ENCODE results near the gene KHK.

The KHK gene

DNA sequence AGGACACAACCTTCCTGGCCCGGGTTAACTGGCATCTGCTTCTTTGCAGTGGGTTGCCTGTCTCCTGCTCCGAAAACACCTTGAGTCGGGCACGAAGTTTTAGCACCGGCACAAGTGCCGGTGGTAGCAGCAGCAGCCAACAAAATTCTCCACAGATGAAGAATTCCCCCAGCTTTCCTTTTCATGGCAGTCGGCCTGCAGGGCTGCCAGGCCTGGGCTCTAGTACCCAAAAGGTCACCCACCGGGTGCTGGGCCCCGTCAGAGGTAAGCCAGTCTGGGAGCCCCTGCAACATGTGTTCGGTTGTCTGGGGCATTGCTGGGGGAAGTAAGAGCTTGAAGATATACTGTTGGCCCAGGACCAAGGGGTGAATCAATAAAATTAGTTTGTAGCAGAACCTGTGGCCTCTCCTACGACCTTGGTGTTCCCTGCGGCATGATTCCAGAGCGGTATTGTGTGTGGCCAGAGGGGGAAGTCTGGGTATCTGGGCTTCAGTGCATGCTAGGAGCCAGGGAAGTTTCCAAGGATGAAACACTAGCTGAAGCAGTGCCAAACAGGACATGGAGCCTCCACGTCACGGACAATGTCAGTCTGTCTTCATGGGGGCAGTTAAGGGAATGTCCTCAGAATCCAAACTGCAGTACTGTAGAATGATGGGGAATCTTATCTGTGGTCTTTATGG is 27.3 kb upstream of the KHK start:
- no peak overlapping the region for H3K4me3 ChIP-seq (ENCODE audit: low read depth, low read length)
- DNase-seq (ENCODE audit: low read depth): no peak
- TF ChIP-seq, protein P1, sequence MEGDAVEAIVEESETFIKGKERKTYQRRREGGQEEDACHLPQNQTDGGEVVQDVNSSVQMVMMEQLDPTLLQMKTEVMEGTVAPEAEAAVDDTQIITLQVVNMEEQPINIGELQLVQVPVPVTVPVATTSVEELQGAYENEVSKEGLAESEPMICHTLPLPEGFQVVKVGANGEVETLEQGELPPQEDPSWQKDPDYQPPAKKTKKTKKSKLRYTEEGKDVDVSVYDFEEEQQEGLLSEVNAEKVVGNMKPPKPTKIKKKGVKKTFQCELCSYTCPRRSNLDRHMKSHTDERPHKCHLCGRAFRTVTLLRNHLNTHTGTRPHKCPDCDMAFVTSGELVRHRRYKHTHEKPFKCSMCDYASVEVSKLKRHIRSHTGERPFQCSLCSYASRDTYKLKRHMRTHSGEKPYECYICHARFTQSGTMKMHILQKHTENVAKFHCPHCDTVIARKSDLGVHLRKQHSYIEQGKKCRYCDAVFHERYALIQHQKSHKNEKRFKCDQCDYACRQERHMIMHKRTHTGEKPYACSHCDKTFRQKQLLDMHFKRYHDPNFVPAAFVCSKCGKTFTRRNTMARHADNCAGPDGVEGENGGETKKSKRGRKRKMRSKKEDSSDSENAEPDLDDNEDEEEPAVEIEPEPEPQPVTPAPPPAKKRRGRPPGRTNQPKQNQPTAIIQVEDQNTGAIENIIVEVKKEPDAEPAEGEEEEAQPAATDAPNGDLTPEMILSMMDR (IDR thresholded peaks at IDR 0.05; ENCODE audit: control insufficient read depth, extremely low read depth, insufficient read depth): no peak

DNA sequence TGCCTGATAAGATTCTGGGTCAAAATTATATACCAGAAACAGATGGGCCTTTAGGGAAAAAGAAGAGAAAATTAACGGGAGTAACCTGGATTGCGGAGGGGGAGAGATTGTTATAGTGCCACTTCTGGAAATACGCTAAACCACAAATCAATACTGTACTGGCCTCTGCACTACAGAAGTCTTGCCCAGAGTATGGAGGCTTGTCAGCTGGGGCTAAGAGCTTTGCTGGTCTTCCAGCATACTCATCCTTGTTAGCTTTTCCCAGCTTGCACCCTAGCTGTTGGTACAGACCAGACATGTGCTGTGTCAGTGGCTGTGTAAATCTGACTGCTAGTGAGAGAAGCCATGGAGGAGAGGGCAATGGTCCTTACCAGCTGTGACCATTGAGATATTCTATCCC is 26.2 kb upstream of the KHK start:
- DNase-seq (ENCODE audit: low read depth): no peak
- no peak overlapping the region for H3K4me3 ChIP-seq (ENCODE audit: low read depth, low read length)
- TF ChIP-seq, protein P1 (IDR thresholded peaks at IDR 0.05; ENCODE audit: control insufficient read depth, extremely low read depth, insufficient read depth): no peak

DNA sequence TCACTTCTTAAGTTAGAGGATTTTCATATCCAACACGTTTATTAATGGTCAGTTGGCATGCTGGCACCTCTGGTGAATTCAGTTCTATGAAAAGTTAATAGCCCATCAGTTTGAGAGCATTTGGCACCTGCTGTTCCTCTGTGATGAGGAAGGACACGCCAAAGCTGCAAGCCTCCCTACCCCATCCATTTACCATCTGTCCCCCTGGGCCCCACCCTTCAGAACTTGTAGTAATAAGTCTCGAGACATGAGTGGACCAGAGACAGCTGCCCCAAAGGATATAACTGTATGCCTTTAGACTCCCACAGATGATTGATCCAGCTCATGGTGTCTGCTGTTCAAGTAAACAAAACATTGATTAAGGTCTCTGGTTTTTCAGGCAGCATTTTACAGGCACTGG is 21.4 kb upstream of the KHK start:
- TF ChIP-seq, protein P1 (IDR thresholded peaks at IDR 0.05; ENCODE audit: control insufficient read depth, extremely low read depth, insufficient read depth): no peak
- no peak overlapping the region for H3K4me3 ChIP-seq (ENCODE audit: low read depth, low read length)
- DNase-seq (ENCODE audit: low read depth): no peak

DNA sequence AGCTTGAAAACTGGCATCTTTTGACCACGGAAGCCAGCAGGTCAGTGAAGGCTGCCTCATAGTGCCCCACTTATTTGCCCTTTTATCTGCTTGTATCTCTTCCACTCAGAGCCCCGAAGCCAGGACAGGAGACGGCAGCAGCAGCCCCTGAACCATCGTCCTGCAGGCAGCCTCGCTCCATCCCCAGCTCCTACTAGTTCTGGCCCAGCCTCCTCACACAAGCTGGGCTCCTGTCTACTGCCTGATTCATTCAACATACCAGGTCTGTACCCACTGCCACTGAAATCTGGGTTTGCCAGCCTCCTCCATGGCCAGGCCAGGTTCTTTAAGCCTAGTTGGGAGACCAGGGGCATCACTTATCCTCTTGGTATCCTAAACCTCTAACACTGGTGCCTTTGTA is 19.2 kb upstream of the KHK start:
- TF ChIP-seq, protein P1 (IDR thresholded peaks at IDR 0.05; ENCODE audit: control insufficient read depth, extremely low read depth, insufficient read depth): no peak
- DNase-seq (ENCODE audit: low read depth): no peak
- H3K4me3 ChIP-seq (ENCODE audit: low read depth, low read length): no peak overlapping the region

DNA sequence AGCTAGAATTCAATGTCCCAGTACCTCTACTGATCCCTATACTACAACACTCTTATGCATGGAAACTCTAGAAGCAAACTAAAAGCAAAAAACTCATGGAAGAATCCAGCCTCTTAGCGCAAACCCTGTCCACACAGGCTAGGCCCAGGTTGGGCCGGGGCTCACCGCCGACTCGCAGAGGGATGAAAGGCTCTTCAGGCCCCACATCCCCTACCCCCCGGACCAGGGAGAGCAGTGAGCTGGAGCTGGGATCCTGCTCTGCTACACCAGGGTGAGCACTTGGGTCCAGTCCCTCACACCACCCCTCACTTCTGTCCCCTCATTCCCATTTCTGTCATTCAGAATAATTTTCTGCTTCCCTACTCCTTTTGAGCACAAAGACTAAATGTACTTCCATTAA is 17.1 kb upstream of the KHK start:
- no peak for DNase-seq (ENCODE audit: low read depth)
- no peak overlapping the region for H3K4me3 ChIP-seq (ENCODE audit: low read depth, low read length)
- TF ChIP-seq, protein P1 (IDR thresholded peaks at IDR 0.05; ENCODE audit: control insufficient read depth, extremely low read depth, insufficient read depth): no peak

DNA sequence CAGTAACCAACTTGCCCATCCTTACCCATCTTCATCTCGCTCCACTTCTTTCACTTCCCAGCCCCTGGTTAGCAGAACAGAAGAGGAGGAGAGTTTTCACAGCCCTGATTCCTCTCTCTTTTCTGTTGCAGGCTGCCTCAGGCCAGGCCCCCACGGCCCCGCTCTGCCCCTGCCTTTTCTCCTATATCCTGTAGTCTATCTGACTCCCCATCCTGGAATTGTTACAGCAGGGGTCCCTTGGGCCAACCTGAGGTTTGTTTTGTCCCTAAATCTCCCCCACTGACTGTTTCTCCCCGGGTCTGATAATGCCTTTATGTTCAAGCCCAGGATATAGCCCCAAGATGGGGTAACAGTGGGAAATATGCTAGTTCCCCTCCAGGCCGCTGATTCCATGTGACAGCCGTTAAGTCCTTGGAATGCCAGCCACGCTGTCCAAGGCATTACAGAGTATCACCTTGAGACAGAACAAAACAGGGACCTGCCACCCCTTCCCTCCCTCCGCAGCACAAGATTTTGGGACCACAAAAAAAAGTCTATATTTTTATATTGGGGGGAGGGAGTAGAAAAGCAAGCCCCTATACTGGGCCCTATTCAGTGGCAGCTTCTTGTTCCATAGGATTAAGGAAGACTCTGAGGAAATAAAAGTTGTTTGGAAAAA is 16.5 kb upstream of the KHK start:
- DNase-seq (ENCODE audit: low read depth): no peak
- H3K4me3 ChIP-seq (ENCODE audit: low read depth, low read length): peak overlapping the region; percentile 88
- TF ChIP-seq, protein P1 (IDR thresholded peaks at IDR 0.05; ENCODE audit: control insufficient read depth, extremely low read depth, insufficient read depth): no peak
